ENCODE results near the gene TSHZ1.

TSHZ1 gene, protein sequence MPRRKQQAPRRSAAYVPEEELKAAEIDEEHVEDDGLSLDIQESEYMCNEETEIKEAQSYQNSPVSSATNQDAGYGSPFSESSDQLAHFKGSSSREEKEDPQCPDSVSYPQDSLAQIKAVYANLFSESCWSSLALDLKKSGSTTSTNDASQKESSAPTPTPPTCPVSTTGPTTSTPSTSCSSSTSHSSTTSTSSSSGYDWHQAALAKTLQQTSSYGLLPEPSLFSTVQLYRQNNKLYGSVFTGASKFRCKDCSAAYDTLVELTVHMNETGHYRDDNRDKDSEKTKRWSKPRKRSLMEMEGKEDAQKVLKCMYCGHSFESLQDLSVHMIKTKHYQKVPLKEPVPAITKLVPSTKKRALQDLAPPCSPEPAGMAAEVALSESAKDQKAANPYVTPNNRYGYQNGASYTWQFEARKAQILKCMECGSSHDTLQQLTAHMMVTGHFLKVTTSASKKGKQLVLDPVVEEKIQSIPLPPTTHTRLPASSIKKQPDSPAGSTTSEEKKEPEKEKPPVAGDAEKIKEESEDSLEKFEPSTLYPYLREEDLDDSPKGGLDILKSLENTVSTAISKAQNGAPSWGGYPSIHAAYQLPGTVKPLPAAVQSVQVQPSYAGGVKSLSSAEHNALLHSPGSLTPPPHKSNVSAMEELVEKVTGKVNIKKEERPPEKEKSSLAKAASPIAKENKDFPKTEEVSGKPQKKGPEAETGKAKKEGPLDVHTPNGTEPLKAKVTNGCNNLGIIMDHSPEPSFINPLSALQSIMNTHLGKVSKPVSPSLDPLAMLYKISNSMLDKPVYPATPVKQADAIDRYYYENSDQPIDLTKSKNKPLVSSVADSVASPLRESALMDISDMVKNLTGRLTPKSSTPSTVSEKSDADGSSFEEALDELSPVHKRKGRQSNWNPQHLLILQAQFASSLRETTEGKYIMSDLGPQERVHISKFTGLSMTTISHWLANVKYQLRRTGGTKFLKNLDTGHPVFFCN (N-terminal part only)

DNA sequence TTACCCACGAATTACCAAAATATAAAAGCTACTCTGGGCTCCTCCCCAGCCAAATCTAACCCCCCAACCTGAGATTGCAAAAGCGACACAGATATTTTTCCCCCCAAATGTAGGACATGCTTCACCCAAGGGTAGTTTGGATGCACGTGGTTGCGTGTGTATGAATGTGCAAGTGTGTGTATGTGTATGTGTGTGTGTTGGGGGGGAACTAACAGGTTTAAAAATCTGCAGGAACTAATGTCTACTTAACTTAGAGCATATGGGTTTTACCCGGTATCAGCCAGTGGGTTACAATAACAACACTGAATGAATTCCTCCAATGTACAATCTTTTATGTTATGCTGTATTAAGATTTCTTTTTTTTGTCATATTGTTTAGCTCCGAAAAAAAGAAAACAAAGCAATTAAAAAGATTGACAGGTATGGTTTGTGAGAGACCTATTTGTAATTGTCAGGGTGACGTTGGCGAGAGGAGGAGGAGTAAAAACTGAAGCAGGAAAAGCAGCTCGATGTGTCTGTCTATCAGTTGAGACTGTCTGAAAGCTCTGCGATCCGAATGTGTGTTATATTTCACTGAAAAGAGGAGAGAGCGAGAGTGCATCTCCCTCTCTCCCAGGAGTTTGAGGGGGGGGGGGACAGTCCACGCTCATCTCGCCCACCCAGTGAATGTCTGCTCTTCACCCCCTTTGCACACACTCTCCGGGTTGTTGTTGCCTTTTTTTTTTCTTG lies at the start of gene TSHZ1:
TSHZ1 (plus strand) TSS at position 524 of the 728 bp plus-strand sequence. CDS start 1,080 bp downstream, outside the sequence.
- DNase-seq, result peak; percentile 27

DNA sequence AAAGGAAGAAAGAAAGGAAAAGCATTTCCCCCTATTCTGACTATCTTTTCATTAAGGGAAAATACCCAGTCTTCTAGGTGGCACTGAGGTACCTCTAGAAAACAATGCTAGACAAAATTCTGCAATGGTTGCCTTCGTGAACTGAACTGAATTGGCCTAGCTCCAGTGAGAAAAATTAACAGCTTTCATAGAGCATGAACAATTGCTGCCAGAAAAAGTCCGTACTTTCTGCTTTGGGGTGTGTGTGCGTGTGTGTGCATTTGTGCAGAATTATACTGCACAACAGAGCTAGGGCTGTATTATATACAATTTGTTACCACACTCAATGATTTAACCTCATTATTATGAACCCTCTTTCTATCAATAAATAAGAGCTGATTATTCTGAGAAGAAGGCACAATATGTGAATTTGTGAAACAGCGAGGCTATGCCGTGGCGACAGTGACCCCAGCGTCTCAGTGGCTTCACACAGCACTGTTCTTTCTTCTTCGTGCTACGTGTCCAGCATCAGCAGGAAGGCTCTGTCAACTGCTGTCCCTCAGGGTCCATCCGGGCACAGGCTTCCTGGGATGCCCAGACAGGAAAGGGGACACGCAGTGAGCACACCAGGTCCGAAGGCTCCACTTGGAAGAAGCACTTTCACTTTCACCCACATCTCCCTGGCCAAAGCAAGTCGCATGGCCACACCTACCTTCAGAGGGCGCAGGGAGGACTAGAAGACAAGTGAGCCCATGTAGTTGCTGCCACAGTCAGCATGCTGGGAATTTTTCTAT lies 49.2 kb upstream of the TSHZ1 start:
- DNase-seq, result no peak

DNA sequence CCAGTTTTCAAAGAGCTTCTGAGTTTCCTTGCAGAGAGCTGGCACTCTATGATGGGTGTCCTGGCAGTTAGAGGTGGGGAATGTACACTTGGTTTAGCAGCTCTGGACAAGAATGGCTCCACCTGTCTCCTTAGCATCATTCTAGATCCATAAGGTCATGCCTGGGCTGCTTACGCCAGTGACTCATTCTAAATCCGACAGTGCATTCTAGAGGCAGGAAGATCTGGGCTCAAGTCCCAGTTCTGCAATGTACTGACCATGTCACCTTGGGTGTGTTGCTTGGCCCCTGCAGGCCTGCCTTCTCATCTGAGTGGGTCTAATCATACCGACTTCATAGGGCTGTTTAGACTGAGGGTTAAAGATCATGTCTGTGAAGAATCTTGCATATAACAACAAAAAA lies 48.1 kb upstream of the TSHZ1 start:
- DNase-seq, result no peak

DNA sequence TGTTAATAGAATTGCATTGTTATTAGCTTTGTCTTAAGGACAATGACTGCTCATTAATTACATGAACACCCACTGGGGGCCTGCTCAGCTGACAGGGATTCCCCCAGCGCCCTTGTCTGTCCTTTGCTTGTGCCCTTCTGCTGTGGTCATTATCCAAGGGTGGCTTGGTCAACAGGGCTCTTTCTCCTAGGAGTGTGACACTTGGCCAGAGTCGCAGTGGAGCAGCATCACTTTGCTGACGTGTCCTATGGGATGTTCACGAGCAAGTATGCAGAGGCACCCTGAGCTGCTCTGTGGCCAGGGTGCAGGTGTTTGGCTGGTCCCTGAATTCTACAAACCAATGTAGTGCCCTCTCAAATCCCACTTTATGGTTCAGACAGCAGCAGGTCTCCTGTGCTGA lies 47.6 kb upstream of the TSHZ1 start:
- DNase-seq, result no peak

DNA sequence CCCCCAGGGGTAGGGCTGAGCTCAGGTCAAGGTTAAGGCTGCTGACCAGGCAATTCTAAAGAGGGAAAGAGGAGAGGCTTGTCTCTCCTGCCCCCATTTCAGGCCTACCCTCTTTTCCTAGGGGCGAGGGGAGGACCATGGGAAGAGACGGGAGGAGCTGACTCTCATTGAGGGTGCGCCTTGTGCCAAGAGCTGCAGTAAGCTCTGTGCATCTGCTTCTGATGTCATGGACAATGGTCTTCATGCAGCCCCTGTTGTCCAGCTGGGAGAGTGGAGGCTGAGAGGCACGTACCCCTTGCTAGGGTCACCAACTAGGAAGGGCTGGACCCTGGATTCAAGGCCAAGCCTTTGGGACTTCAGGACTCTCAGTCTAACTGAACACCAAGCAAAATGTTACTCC lies 46.9 kb upstream of the TSHZ1 start:
- no peak for DNase-seq

DNA sequence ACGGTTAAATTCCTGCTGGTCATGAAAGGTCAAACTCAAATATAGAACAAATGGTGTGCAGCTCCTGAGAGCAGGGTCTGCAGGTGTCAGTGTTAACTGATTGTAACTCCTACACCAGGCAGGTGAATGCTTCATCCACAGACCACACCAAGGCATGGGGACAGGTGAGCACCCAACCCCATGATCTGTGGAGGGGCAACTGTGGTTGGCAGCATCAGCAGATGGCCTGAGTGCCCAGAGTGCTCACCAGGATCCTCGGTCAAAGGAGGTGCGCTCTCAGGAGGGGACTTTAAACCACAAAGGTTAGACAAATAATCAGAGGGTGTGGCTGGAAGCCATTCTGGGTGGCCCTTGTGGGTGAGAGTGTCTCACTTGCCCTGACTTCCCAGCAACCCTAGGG lies 46.1 kb upstream of the TSHZ1 start:
- DNase-seq, result no peak

DNA sequence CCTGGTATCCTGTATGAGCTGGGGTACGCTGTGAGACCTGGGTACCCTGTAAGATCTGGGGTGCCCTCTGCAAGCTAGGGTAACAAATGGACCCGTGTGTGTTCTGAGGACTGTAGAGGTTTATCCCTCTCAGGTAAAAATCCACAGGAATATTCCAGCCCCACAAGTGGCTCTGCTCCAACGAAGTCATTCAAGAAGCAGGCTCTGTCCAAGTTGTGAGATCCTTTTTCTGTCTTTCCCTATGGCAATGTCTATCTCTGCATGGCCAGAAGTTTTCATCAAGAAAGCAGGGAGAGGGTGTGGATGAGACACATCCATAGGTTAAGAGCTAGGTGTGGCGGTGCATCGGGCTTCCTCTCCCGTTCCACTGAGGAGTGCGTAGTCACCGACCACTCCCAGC lies 44.7 kb upstream of the TSHZ1 start:
- no peak for DNase-seq

DNA sequence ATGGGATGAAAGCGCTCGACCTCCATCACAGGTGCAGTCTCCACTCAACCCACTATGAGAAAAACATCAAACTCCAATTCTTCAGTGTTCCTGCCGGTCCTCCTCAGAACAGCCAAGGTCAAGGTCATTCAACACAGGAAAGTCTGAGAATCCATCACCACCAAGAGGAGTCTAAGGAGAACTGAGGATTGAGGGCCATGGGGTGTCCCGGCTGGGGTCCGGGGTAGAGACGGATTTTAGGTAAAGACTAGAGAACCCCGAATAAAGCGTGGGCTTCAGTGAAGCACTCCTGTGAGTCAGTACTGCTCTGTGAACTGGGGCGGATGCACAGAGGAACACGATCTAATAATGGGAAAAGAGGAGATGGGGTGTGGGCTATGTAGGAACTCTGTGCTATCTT lies 43.5 kb upstream of the TSHZ1 start:
- DNase-seq, result no peak

DNA sequence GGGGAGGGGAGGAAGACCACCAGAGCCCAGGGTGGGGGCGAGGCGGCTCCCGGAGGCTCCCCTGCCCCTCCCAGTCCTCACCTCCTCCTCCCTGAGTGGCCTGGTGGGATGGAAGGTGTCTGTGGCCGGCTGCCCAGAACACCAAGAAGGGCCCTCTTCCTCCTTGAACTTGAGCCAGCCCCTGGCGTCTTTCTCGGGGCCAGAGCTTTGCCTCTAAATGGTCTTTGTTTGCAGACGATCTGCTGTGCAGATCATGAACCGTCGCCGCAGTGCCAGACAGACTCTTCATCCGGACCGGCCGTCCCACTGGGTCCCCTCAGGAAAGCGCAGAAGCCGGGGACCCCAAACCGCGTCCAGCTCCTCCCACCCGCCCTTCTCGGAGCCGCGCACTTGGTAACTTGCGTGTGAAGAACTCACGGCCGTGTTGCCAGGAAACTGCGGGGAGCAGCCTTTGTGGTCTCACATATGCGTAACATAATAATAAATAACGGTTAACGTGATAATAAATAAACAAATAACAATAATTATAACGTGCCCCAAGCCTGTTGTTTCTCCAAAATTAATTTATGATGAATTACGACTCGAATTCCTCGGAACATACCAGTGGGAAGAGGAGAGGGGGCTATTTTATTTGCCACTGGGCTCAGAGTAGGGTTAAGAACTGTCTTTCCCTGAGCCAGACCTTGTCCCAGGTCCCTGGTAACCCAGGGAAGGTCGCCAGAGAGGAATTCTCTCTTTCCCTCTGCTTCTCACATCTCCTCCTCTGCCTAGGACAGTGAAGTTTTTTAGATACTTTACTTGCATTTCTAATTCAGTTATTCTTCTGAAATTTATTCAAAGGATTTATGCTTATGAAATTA lies 42.6 kb upstream of the TSHZ1 start:
- DNase-seq, result no peak

DNA sequence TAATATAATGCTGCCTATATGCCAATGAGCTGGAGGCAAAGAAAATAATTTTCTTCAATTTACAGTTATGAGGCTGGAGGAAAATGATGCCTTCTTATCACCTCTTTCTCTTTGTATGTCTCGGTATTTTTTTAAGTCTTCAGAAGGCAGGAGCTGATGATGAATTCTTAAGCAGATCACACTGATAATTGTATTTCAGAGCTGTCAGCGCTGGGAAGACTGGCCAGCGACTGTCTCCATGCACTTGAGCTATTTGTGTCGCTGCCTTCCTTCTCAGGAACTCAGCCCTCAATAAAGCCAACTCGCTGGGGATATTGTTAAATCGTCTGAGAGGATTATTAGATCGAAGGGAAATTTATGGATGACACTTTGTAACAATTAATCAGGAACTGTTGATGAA lies 42.0 kb upstream of the TSHZ1 start:
- no peak for DNase-seq

DNA sequence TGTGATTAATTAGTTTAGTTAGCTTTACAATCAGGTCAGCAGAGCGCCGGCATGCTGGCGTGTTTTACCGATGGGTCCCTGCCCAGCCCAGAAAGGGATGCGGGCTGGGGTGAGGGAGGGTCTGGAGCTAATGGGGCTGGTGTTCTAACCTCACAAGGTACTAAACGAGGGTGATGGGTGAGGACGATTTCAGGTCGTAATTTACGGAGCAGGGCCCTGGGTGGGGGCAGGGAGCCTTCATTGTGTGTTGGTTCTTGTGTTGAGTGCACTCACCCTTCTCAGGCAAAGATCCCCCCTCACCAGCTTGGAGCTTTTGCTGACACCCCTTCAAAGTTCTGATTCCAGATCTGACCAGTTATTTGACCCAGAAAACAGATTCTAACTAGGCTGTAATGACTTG lies 41.2 kb upstream of the TSHZ1 start:
- DNase-seq, result no peak

DNA sequence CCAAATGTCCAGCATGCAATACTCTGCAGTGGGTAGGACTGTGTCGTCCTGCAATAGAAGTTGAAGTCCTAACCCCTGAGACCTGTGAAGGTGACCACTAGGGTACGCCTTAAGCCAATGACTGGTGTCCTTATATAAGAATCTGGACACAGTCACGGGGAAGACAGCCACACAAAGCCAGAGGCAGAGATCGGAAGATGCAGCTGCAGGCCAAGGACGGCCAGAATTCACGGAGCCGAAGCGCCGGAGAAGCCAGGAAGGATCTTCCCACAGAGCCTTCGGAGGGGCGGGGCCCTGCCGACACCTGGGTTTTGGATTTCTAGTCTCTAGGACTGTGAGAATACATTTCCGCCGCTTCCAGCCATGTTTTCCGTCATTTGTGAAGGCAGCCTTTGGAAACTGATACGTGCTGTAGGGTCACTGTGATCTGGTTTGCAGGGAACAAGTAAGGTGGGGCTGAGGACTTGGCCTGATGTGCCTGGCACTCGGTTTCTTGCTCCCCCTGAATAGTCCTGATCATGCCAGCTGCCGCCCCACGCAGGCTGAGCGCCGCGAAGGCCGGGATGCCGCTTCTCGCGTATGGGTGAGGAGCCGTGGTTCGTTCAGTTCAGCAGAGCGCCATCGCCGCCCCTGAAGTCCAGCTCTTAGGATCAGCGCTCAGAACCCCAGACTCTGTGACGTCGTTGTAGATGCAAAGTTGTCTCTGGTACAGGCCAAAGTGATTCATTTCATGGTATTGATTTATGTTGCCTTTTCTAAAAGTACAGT lies 40.4 kb upstream of the TSHZ1 start:
- DNase-seq, result no peak

DNA sequence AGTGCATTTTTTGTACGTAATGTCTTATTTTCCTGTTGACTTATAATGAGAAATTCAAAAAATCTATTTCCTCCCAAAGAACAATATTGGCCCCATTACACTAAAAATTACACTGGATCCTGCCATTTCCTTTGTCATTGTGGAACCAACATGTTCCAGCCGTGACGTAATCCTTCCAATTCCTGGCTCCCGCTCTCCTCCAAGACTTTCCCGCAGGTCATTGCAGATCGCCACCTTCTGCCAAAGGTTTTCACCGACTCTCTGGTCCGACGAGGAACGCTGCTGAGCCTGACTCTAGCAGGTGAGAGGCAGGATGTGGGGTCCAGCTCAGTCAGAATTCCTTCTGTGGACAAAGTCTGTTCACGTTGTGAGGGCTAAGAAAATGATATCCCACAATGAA lies 39.7 kb upstream of the TSHZ1 start:
- DNase-seq, result no peak

DNA sequence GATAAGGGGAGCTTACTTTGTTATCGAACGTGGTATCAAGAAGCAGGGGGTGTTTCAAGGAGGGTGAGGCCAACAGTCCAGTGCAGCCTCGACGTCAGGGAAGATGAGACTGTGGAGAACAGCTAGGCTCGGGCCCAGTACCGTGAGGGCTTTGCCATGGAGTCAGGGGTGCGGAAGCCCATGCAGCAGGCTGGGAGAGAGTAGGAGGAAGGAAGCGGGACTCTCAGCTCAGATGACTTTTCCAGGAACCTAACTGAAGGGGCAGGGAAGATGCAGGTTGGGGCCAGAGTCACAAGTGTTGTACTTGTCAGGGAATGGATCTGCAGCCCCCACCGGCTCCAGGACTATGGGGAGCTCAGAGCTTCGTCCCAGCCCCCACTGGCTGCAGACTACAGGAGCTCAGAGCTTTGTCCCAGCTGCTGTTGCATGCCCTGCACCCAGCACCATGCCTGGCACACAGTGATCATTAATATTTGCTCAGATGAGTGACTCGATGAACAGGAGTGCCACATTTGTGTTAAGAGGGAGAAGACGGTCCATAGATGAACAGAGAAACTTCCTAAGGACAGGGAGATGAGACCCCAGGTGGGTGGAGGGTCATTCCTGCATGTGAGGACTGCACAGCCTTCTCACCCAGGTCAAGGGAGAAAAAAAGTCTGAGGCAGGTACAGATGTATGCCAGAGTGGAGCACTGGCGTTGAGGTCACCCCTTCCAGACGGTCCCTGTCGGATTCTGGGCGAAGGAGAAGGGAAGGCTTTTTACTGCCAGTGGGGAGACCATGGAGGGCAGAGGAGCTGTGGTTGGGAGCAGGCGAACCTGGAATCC lies 38.1 kb upstream of the TSHZ1 start:
- no peak for DNase-seq

DNA sequence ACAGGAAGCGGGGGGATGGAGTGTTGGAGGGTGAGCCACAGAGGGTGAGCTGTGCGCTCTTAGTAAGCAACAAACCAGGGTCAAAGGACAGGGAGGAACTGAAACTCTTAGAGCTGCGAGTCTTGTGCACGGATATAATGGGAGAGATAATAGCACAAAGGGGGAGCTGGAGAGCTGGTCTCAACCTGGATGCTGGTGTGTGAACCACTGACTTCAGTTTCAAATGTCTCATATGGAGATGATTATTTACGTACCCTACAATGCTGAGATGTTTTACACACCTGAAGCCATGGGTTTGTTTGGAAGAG lies 37.5 kb upstream of the TSHZ1 start:
- DNase-seq, result no peak

DNA sequence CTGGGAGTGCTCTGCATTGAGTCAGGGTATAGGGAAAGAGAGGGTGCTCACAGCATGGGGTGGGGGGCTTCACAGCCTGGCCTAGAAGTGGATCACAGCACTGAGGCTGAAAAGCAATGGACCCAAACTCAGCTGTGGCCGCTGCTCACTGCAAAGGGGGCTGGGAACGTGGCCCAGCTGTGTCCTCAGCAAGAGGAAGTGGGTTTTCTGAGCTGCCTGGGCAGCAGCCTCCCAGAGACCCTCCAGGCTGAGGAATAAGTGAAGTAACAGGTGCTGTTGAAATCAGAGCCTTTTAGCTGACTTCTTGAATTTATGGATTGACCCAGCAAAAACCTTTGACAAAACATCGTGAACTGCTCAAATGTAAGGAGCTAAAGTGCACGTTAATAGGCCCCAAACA lies 36.9 kb upstream of the TSHZ1 start:
- no peak for DNase-seq

DNA sequence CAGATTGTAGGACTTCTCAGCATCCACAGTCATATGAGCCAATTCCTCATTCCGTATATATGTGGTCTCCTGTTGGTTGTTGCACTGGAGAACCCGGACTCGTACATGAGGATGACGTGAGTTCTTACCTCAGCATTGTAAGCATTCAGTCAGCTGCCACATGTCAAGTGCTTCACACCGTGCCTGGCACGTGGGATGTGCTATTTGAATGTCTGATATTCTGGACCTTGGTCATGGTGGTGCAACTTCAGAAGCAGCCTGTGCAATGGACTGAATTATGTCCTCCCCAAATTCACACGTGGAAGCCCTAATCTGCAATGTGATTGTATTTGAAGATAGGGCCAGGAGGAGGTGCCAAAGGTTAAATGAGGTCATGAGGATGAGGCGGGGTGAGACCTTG lies 33.7 kb upstream of the TSHZ1 start:
- DNase-seq, result no peak

DNA sequence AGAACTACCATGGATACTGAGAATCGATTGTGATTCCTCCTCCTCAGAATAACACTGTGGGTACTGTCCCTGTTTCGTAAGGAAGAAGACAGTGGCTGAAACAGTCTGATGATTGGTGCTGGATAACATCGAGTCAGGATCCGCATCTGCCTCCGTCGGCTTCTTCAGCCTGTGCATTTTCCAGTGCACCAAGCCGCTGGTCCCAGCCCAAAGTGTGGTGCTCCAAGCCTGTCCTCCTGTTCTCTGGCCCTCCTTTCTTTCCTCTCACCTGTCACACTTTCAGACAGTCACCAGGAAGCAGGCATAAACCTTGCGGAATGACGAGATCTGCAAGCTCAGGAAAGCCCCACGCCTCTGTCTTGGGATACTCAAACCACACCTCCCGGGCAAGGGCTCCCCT lies 32.2 kb upstream of the TSHZ1 start:
- DNase-seq, result no peak

DNA sequence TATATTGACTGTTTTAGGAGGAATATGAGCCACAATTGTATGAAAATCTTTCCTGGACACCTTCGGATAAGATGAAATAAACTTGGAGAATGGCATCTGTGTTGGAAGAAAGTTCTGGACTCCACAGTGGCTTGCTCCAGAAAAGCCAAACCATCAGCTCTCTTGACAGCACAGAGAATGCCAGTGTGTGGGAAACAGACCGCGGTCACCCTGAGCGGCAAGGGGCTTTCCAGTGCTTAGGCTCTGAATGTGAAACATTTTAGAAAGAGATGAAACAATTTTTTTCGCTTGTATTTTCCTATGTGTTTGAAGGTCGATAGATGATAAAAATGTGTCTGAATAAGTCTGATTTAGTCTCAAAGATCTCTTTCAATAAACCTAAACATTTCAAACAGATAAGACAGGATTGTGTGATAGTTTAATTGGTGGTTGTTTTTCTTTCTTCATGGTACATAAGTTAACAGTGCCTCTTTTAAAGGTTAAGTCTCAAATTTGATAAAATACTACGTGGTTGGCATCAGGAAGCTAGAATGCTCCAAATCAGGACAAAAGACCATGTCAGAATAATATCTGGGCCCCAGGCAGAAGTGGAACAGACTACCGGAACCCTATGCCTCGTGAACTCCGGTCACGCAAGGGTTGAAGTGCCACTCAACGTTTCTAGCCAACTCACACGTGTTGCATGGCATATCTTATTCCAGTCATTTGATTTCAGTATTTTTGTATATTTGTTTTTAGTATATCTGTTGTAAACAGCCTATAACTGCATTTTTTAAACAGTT lies 30.6 kb upstream of the TSHZ1 start:
- DNase-seq, result no peak
